ENCODE results near the gene PPP2R5C. TPM values are rescaled to one million over a fixed set of nuclear protein-coding genes. Genes with fewer than 3 reads are reported as not detected.

The PPP2R5C gene
- total and polyA plus RNA-seq, 2 of the 8 experiments (the other 6 are each of a cell fraction or from before 2014, with no cell fraction given), result 49.6 to 95.9 TPM

GRCh38 chr14:101894365-101895081 lies 133.0 kb downstream of the PPP2R5C start:
- H2AFZ ChIP-seq (ENCODE audit: low read length), result no peak overlapping the region
- 93% methylated on average over 12 of the region's 12 CpGs; no CpG with 5 or more reads in 1 of the 2 experiments for WGBS, 2 experiments (ENCODE audit: extremely low coverage in 1 of 2, insufficient coverage in 1 of 2, insufficient read length in 1 of 2, insufficient replicate concordance in 2 of 2, low coverage in 1 of 2, low lambda C conversion rate in 2 of 2, missing lambda C conversion rate in 1 of 2)
- H3K4me2 ChIP-seq (ENCODE audit: insufficient read depth in 1 of 2, low read depth in 2 of 2, low read length in 2 of 2), result no peak overlapping the region
- POLR2A ChIA-PET (ENCODE audit: partially characterized antibody), result no interaction called here
- no peaks in the 10 kb centered on the region for H3K23me2 ChIP-seq (ENCODE audit: low read depth, low read length)
- no peak overlapping the region for H3K9ac ChIP-seq (replicated peaks in 1 of 4; ENCODE audit: extremely low read depth in 1 of 4, low read depth in 3 of 4, low read length in 3 of 4)
- no peaks in the 10 kb centered on the region for H3K79me1 ChIP-seq (ENCODE audit: low read depth, low read length)
- peaks cover 3 to 28% (median 6%) of the 10 kb centered on the region in 4 experiments; a peak in 5 of 8 replicates for H3K36me3 ChIP-seq (ENCODE audit: control insufficient read depth in 2 of 4, insufficient read depth in 4 of 4, low read length in 3 of 4)
- H4K91ac ChIP-seq (replicated peaks; ENCODE audit: insufficient read length, low read length), result no peak overlapping the region
- H3K4me3 ChIP-seq (ENCODE audit: extremely low read depth in 1 of 4, insufficient read depth in 2 of 4, low read depth in 3 of 4, low read length in 4 of 4), result no peak overlapping the region
- H3K27ac ChIP-seq (ENCODE audit: low read depth, low read length), result no peak overlapping the region
- no peak overlapping the region for H3K14ac ChIP-seq (ENCODE audit: insufficient read length)
- no peak overlapping the region for H4K8ac ChIP-seq (ENCODE audit: extremely low read depth, insufficient read depth, low read length)
- no peaks in the 10 kb centered on the region for H4K20me1 ChIP-seq (replicated peaks in 1 of 2; ENCODE audit: control insufficient read depth in 1 of 2, insufficient read depth in 2 of 2, low read length in 2 of 2)
- CTCF ChIA-PET (ENCODE audit: partially characterized antibody), result no interaction called here
- H3K4ac ChIP-seq (replicated peaks; ENCODE audit: insufficient read length, low read depth, low read length), result no peak overlapping the region
- H3K79me2 ChIP-seq (ENCODE audit: control insufficient read depth in 1 of 2, insufficient read depth in 2 of 2, low read length in 2 of 2), result no peaks in the 10 kb centered on the region
- no peak overlapping the region for H4K5ac ChIP-seq (ENCODE audit: insufficient read length, low read depth, low read length)
- TF ChIP-seq NANOG (IDR thresholded peaks at IDR 0.05; ENCODE audit: insufficient read depth, low read depth, low read length, poor library complexity, severe bottlenecking) (no peak), POU5F1 (IDR thresholded peaks at IDR 0.05; ENCODE audit: low read depth, low read length) (no peak), TAF1 (IDR thresholded peaks at IDR 0.05; ENCODE audit: low read depth, low read length) (no peak), RFX5 (IDR thresholded peaks at IDR 0.05; ENCODE audit: borderline replicate concordance, low read depth, low read length) (no peak), SAP30 (IDR thresholded peaks at IDR 0.05; ENCODE audit: insufficient read depth, insufficient replicate concordance, low read length) (no peak), CREB1 (IDR thresholded peaks at IDR 0.05) (no peak), YY1 (IDR thresholded peaks at IDR 0.05; ENCODE audit: low read depth, low read length) (no peak), BACH1 (IDR thresholded peaks at IDR 0.05; ENCODE audit: low read length) (no peak), CTBP2 (IDR thresholded peaks at IDR 0.05; ENCODE audit: borderline replicate concordance, insufficient read depth, insufficient read length, low read length) (no peak)
- TF ChIP-seq, protein P1, sequence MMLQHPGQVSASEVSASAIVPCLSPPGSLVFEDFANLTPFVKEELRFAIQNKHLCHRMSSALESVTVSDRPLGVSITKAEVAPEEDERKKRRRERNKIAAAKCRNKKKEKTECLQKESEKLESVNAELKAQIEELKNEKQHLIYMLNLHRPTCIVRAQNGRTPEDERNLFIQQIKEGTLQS (IDR thresholded peaks at IDR 0.05; ENCODE audit: insufficient read depth, low read depth, low read length), result no peak
- no peak overlapping the region for H2BK20ac ChIP-seq (ENCODE audit: low read length)
- H2AK5ac ChIP-seq (ENCODE audit: low read depth, low read length), result no peak overlapping the region
- H2BK5ac ChIP-seq (ENCODE audit: low read depth, low read length), result no peak overlapping the region
- no peaks in the 10 kb centered on the region for H3K4me1 ChIP-seq (replicated peaks in 1 of 4; ENCODE audit: control insufficient read depth in 3 of 4, insufficient read depth in 4 of 4, low read length in 3 of 4)
- no peak overlapping the region for H3K18ac ChIP-seq (ENCODE audit: extremely low read depth, low read length)
- no peak overlapping the region for H3K56ac ChIP-seq (replicated peaks; ENCODE audit: insufficient read length, low read depth, low read length)
- H2BK15ac ChIP-seq (ENCODE audit: low read length), result no peak overlapping the region
- FAIRE-seq, result no peak
- no peak overlapping the region for H2BK12ac ChIP-seq (ENCODE audit: low read depth, low read length)
- H3K9me3 ChIP-seq (ENCODE audit: insufficient read depth in 2 of 2, low read depth in 1 of 2, low read length in 1 of 2), result no peaks in the 10 kb centered on the region
- no peaks in the 10 kb centered on the region for H3K27me3 ChIP-seq (replicated peaks in 1 of 4; ENCODE audit: control insufficient read depth in 3 of 4, extremely low read depth in 1 of 4, insufficient read depth in 3 of 4, low read length in 3 of 4)
- H3K23ac ChIP-seq (ENCODE audit: insufficient read length), result no peak overlapping the region
- H2BK120ac ChIP-seq (replicated peaks; ENCODE audit: low read depth, low read length), result no peak overlapping the region
- DNase-seq (ENCODE audit: low read depth in 1 of 2, low spot score in 2 of 2), result no peak
